GM18873 (cell line): ENCODE results near the gene PLEKHG4B.
A peak's percentile ranks its signal among the peaks of the same experiment; 100 is the strongest.
"Not testable (repeated sequence)": the region's sequence is repeated elsewhere in the genome, so short reads cannot be mapped to it uniquely, and the experiment has no call there.

Experiments used
- ATAC-seq: cut with Tn5 transposase; IDR thresholded peaks from one replicate; pipeline ENCODE4 v1.9.1; 2021; ENCODE audit warnings: mild to moderate bottlenecking, moderate library complexity, moderate number of reproducible peaks; ENCODE audit not compliant: unreplicated experiment, low FRiP score

PLEKHG4B gene

DNA sequence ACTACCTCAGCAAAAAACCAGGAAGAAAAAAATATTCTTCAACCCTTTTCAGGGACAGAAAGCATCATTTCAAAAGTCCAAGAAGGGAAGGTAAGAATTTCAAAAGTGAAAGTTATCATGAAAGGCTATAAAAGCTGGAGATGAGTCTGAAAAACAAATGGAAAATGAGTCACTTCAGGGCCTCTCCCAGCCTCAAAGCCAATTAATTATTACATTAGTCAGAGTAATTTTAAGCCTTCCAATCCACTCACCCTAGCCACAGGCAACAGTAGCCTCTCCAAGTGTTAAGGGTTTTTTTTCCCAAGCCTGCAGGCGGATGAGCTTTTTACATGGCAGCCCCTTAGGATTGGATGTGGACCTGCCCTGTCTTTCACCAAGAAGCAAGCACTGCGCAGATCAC lies 123.3 kb downstream of the PLEKHG4B start:
- not testable (repeated sequence) for ATAC-seq

DNA sequence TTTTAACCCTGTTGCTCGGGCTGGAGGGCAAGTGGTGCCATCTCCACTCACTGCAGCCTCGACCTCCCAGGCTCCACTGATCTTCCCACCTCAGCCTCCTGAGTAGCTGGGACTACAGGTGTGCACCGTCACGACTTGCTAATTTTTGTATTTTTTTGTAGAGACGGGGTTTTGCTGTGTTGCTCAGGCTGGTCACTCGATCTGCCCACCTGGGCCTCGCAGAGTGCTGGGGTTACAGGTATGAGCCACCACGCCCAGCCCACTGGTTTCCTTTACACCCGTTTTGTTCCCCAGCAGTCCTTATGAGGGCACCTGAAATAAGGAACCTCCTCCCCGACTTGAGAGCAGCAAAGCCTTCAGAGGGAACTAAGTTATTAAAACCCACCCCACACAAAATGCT lies 124.1 kb downstream of the PLEKHG4B start:
- not testable (repeated sequence) for ATAC-seq

DNA sequence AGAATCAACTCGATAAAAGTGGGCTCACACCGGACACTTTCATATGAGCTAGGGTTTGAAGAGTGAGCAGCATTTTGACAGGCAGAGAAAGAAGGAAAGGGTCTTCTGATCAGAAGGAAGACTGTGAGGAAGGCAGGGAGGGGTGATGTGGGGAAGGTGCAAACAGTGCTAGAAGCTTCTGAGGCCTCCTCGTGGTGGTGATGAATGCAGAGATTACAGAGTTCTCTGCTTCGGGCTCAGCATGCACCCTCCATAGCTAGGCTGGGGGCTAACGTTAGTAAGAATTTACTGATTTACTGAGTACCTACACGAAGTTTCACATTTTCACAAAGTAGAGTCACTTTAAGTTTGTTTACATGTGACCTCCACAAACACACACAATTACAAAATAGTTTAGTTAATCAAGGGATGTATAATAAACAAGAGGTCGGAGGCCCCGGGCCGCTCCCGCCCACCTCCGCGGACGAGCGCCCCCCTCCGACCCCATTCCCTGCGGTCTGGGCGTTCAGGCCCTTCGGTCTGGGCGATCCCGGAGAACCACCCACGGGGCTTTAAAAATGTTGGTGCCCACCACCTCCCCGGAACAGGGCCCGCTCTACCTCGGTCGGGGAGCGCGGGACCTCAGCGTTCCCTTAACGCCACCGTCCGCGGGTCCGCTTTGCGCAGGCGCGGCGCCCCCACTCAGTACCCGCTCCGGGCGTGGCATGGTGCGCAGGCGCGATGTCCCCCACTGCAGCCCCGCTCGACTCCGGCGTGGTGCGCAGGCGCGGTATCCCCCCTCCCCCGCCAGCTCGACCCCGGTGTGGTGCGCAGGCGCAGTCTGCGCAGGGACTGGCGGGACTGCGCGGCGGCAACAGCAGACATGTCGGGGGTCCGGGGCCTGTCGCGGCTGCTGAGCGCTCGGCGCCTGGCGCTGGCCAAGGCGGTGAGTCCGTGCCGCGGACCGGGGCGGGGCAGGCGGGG lies 125.8 kb downstream of the PLEKHG4B start, which contains the start of the genes CCDC127 and SDHA:
Gene CCDC127, minus strand, starts transcription at position 660 of the 963 bp plus-strand sequence. CDS start 1,304 bp downstream, outside the sequence.
Gene SDHA, plus strand, starts transcription at position 827 of the 963 bp plus-strand sequence. Its CDS starts 36 bp downstream, at position 863.
- ATAC-seq, result peak; percentile 57

DNA sequence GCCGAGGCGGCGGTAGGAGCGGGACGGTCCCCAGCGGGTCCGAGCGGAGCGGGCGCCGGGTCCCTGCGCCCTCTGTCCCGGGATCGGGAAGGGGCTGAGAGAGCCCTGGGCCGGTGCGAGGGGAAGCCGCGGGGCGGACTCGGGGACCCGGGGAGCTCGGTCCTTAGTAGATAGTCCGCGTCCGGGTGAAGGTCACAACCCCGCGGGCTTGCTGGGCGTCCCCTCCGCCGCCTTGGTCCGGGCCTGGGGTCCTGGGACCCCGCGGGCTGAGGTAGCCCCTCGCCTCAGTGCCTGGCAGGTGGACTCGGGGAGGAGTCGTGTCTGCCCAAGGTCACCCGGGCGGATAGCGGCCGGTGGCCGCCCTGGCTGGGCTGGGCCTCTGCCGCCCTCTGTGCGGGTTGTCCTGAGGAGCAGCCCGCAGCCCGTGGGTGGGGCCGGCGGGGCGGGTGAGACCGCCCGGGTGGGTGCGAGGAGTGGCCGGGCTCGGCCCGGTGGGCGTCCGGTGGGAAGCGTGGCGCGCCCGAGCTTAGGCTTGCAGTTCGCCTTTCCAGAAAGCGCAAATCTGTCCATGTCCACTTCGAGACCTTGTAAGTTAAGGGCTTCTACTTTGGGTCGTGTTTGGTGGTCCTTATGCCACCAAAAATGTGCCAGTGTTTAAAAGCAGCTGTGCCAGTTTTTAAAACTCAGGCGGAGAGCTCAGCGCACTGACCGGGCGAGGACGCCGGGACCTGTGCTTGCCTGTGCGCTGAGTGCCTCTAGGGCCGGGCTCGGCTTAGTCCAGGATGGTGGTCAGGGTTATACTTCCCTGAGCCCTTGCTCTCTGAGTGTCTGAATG lies 126.7 kb downstream of the PLEKHG4B start:
- ATAC-seq, result peak; percentile 25

DNA sequence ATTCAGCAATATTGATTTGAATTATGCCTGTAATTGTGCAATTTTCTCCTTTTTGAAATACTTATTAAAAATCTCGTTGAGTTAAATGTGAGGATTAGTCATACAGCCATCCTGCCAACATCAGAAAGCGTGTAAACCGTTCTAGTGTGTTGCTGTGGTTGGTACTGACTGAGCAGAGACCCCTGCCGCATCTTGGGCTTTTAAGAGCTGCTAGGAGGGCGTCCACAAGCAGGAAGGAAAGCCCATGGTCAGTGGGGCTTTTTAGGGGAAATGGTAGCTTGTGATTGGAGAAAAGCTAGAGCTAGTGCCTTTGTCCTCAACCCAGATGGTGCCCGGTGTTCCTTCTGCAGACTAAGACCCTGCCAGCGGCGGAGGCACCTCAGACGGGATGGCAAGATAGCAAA lies 127.5 kb downstream of the PLEKHG4B start:
- no peak for ATAC-seq

DNA sequence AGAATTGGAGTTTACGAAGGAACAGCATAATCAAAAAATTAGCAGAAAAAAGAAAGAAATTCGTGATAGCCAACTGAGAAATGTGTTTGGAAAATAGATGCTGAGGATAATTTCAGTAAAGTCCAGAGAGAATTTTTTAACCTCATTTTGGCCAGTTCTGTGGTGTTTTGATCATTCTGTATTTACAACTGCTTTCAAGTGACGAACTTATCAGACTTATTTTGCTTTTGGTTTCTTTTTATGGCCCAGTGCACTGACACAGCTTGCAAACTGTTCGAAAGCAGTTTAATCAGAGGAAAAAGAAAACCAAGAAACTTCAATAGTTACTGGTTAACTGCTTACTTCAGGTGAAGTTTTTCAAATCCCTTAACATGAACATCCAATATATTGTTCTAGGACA lies 128.0 kb downstream of the PLEKHG4B start:
- ATAC-seq, result no peak

DNA sequence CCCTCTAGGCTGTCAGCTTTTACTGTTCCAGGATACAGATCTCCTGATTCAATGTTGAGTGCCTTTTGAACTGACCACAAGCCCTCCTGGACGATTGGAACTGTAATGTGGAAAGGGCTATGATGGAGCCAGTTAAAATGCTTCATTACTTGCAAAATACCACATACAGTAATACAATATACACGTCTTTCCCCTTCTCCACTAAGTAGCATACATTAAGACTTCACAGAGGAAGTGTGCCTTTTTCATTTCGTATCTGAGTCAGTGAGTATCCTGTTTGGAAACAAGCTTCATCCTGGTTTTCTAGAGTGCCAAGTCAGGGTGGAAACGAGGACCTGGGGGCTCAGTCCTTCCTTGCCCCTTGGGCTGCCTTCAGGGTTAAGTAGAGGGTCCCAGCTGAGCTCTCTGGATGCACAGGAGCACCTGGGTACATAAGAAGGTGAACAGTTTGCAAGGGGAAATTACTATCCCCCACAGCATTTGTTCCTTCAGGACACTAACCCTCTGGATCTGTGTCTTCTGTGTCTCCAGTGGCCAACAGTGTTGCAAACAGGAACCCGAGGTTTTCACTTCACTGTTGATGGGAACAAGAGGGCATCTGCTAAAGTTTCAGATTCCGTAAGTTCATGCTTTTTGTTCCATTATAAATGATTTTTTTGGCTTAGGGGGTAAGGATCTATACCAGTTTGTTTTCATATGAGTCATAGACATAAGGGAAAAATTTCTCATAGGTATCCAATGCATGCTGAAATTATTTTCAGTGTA lies 131.2 kb downstream of the PLEKHG4B start:
- ATAC-seq, result not testable (repeated sequence)

DNA sequence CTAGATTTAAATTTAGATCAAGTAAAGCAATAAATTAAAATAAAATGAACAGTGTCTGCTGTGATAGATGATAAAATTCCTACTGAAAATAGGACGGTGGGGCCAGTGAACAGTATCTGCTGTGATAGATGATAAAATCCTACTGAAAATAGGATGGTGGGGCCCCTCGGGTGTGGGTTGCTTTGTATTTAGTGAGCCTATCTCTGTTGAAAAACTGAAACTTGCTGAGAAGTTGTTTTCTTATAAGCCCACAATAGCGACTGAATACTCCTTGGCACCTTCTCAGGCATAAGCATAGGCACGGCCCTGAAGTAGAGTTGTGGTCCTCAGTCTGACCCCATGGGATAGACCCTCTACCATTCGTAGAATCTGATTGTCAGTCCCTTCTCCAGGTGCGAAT lies 131.8 kb downstream of the PLEKHG4B start:
- ATAC-seq, result no peak

DNA sequence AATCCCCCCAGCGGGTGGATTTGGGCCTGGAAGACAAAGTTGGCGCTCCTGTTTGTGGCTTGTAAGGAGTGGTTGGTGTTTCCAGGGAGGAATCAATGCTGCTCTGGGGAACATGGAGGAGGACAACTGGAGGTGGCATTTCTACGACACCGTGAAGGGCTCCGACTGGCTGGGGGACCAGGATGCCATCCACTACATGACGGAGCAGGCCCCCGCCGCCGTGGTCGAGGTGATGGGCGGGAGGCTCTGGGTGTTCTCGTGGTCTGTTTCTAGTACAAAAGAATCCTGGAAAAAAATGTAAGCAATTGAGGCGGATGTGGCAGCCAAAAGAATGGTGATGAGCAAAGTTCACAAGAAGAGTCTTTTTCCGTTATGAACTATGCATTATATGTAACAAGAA lies 133.4 kb downstream of the PLEKHG4B start:
- ATAC-seq, result no peak

DNA sequence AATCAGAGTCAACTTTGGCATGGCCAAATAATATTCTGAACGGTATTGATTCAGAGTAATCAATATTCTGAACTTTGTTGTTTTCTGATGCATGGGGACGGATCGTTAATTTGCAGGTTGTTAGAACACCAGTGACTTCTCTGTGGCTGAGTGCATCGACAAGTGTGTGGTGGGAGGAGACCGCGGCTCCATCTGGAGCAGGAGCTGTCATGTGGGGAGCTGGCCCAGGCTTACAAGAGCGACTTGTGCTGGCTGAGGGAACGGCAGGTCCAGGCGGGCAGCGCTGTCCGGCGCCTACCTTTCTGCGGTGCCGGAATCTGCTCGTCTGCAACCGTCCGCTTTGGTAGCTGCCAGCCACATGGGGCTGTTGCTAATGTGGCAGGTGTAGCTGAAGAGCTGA lies 135.4 kb downstream of the PLEKHG4B start:
- not testable (repeated sequence) for ATAC-seq

DNA sequence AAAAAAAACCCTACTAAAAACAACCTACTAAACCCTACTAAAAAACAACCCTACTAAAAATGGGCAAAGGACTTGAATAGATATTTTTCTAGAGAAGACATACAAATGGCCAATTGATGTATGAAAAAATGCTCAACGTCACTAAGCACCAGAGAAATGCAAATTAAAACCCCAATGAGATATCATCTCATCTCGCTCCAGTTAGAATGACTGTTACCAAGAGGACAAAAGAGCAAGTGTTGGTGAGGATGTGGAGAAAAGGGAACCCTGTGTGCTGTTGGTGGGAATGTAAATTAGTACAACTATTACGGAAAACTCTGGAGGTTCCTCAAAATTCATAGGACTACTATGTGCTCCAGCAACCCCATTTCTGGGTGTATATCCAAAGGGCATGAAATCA lies 136.9 kb downstream of the PLEKHG4B start:
- no peak for ATAC-seq

DNA sequence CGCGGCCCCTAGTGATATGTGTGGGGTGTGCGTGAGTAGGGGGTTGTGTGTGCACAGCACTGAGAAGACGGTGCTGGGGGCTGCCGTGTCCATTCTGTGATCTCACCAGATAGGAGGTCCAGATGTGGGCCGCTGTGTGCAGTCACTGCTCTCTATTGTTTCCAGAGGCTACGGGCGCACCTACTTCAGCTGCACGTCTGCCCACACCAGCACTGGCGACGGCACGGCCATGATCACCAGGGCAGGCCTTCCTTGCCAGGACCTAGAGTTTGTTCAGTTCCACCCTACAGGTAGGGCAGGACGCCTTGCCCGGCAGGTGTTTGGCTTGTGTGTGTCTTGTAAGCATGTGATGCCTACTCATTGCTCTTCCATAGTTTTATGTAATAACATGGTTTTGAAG lies 138.7 kb downstream of the PLEKHG4B start:
- ATAC-seq, result no peak

DNA sequence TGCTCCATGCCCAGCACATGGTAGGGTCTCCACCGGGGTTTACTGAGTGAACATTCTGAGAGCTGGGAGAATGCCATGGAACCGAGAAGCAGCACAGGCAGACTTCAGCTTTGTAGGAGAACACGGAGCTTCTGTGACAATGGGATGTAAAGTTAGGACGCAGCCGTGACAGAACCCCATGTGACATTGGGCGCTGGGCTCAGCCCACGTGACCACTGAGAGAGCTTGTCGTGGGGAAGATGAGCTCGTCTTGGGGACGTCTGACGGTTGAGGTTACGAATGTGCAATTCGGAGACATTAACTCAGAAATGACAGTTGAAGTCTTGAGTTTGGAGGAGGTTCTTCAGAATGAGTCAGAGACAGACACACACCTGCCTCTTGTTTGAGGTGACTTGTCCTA lies 139.7 kb downstream of the PLEKHG4B start:
- ATAC-seq, result no peak

DNA sequence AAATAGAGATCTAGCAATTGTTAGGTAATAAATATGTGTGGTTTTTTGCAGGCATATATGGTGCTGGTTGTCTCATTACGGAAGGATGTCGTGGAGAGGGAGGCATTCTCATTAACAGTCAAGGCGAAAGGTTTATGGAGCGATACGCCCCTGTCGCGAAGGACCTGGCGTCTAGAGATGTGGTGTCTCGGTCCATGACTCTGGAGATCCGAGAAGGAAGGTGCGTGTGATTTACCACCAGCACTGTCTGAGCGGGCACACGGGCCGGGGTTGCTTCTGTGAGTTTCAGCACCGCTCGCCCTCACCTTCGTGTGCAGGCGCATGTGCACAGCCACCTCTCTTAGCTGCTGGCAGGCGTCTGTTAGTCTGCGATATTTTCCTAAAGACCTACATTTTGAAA lies 141.5 kb downstream of the PLEKHG4B start:
- not testable (repeated sequence) for ATAC-seq

DNA sequence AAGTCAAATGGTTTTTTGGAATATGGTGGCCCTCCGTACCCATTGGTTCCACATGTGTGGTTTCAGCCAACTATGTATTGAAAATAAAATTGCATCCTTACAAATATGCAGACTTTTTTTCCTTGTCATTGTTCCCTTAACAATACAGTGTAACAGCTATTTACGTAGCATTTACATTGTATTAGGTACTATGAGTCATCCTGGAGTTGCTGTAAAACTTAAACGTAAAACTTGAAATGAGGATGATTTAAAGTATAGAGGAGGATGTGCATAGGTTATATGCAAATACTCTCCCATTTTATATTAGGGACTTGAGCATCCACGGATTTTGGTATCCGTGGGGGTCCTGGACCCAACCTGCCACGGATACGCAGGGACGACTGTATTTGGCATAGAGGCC lies 142.5 kb downstream of the PLEKHG4B start:
- no peak for ATAC-seq

DNA sequence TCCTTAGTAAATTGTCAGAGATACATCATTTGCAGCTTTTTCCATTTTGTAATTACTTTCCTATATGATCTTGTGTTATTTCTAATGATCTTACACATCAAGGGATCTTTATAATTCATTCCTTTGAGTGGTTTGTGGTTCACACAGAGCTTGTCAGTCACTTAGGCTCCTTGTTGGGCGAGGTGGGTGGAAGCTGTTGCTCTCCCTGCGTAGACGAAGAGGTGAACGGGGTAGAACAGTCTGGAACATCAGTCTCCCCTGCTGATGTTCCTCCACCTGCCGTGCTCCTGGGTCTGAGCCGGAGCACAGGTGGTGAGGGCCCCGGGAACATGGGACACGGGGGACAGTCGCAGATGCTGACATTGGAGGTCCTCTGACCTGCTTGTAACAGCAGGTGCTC lies 143.6 kb downstream of the PLEKHG4B start:
- ATAC-seq, result not testable (repeated sequence)

DNA sequence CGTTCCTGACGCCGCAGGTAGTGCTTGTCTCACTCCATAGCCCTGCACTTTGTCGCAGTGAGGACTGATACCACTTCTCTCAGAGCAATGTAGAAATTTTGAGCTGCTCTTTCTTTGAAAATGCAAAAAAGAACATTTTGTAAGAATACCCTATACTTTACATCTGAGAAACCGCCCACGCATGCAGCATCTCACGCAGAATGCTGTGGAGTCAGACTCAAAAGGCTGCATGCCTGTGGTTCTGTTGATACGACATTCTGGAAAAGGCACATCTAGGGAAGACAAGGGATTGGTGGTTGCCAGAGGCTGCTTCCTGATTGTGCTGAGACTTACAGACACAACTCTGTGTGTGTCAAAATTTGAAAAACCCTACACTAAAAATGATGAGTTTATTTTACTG lies 146.0 kb downstream of the PLEKHG4B start:
- not testable (repeated sequence) for ATAC-seq
